DOHH2 (cell line): ENCODE results near the gene C1QL3.

Experiments
- H3F3A ChIP-seq: fragments of 200-600 bp; sonication (generic), shearing (Covaris generic); 2 replicates; pipeline ENCODE4 v1.6.0; 2016; ENCODE audit warnings: antibody characterized with exemption, mild to moderate bottlenecking; ENCODE audit not compliant: control insufficient read depth, insufficient read depth
- H3K27ac ChIP-seq: fragments of 200-600 bp; sonication (generic); 2 replicates; pipeline ENCODE4 v1.5.1; 2014; ENCODE audit warnings: low read depth, mild to moderate bottlenecking, low read length, moderate library complexity
- H3K27me3 ChIP-seq: fragments of 200-600 bp; sonication (generic); 2 replicates; pipeline ENCODE4 v1.6.1; 2014; ENCODE audit warnings: mild to moderate bottlenecking, low read length, mixed read lengths; ENCODE audit not compliant: control insufficient read depth
- H3K36me3 ChIP-seq: fragments of 200-600 bp; sonication (generic); 2 replicates; pipeline ENCODE4 v1.6.1; 2014; ENCODE audit warnings: mild to moderate bottlenecking, low read length, moderate library complexity, mixed read lengths; ENCODE audit not compliant: control insufficient read depth
- H3K4me1 ChIP-seq: fragments of 200-600 bp; sonication (generic); 2 replicates; pipeline ENCODE4 v1.6.1; 2014; ENCODE audit warnings: mild to moderate bottlenecking, low read length, mixed read lengths; ENCODE audit not compliant: control insufficient read depth
- H3K4me2 ChIP-seq: fragments of 200-600 bp; sonication (generic); 2 replicates; pipeline ENCODE4 v1.6.0; 2014; ENCODE audit warnings: mild to moderate bottlenecking, low read length, moderate library complexity
- H3K4me3 ChIP-seq: fragments of 200-600 bp; sonication (generic); 2 replicates; pipeline ENCODE4 v1.5.1; 2014; ENCODE audit warnings: mild to moderate bottlenecking, low read length, mixed read lengths
- H3K79me2 ChIP-seq: fragments of 200-600 bp; sonication (generic); 2 replicates; pipeline ENCODE4 v1.6.1; 2014; ENCODE audit warnings: mild to moderate bottlenecking, low read length, mixed read lengths; ENCODE audit not compliant: control insufficient read depth
- H3K9me2 ChIP-seq: fragments of 200-600 bp; sonication (generic); replicated peaks from 2 replicates; pipeline ENCODE4 v1.6.1; 2014; ENCODE audit warnings: mild to moderate bottlenecking, low read length, mixed read lengths; ENCODE audit not compliant: control insufficient read depth
- H3K9me3 ChIP-seq: fragments of 200-600 bp; sonication (generic); 2 replicates; pipeline ENCODE4 v1.6.1; 2014; ENCODE audit warnings: antibody characterized with exemption, low read length, mixed read lengths; ENCODE audit not compliant: control insufficient read depth, insufficient read depth
- H4K20me1 ChIP-seq: fragments of 200-600 bp; sonication (generic); 2 replicates; pipeline ENCODE4 v1.6.0; 2014; ENCODE audit warnings: low read depth, mild to moderate bottlenecking, antibody characterized with exemption, low read length, moderate library complexity; ENCODE audit not compliant: control insufficient read depth, insufficient read depth
- EZH2phosphoT487 ChIP-seq: fragments of 200-600 bp; sonication (generic); IDR thresholded peaks from 2 replicates; pipeline ENCODE4 v1.6.1; 2017; ENCODE audit warnings: borderline replicate concordance, mild to moderate bottlenecking, antibody characterized with exemption, low read length, moderate library complexity, mixed read lengths
- TF ChIP-seq, protein P1 (sequence below): fragments of 200-600 bp; sonication (generic); IDR thresholded peaks from one replicate; pipeline ENCODE4 v1.5.1; 2014; ENCODE audit warnings: antibody characterized with exemption, mild to moderate bottlenecking, low read depth, low read length; ENCODE audit not compliant: poor library complexity, severe bottlenecking

Gene C1QL3

DNA sequence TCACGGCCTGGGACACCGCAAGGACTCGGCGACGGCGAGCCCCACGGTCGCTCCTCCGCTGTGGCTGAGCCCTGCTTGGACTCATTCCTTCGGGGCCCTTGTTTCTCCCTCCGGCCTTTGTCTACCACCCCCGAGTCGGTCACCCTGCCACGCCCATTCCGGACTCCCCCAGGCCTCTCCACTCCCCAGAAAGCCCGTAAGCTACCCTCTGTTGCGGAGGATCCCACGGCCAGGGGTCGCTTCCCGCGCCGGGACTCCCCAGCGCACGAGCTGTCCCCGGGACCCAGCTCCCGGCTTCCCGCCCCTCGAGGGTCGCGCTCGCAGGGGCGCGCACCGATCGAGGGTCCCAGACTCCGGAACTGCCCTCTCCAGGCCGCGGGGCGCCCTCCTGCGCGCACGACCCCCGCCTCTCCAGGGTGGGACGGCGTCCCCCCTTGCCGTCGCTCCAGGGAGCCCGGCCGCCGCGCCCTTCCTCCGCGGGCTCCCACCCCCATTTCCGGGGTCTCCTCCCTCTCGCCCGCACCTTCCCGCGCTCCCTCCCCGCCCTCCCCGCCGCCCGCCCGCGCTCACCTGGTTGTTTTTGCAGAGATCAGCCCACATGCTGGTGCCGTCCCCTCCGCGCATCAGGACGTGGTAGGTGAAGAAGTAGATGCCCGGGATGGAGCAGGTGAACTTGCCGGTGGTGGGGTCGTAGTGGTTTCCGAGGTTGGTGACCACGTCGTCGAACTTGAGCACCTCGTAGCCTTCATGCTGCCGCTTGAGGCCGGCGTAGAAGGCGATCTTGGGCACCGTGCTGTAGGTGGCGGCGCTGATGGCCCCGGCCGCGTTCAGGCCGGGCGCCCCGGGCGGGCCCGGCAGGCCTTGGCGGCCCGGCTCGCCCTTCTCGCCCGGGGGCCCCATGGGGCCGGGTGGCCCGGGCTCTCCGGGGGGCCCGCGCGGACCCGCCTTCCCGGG is 1.5 kb downstream of the C1QL3 start:
- no peak overlapping the region for H3K4me3 ChIP-seq
- H3K27me3 ChIP-seq, result peaks cover 23% of the 10 kb centered on the region
- no peak for TF ChIP-seq EZH2phosphoT487
- TF ChIP-seq, protein P1, sequence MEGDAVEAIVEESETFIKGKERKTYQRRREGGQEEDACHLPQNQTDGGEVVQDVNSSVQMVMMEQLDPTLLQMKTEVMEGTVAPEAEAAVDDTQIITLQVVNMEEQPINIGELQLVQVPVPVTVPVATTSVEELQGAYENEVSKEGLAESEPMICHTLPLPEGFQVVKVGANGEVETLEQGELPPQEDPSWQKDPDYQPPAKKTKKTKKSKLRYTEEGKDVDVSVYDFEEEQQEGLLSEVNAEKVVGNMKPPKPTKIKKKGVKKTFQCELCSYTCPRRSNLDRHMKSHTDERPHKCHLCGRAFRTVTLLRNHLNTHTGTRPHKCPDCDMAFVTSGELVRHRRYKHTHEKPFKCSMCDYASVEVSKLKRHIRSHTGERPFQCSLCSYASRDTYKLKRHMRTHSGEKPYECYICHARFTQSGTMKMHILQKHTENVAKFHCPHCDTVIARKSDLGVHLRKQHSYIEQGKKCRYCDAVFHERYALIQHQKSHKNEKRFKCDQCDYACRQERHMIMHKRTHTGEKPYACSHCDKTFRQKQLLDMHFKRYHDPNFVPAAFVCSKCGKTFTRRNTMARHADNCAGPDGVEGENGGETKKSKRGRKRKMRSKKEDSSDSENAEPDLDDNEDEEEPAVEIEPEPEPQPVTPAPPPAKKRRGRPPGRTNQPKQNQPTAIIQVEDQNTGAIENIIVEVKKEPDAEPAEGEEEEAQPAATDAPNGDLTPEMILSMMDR, result no peak

DNA sequence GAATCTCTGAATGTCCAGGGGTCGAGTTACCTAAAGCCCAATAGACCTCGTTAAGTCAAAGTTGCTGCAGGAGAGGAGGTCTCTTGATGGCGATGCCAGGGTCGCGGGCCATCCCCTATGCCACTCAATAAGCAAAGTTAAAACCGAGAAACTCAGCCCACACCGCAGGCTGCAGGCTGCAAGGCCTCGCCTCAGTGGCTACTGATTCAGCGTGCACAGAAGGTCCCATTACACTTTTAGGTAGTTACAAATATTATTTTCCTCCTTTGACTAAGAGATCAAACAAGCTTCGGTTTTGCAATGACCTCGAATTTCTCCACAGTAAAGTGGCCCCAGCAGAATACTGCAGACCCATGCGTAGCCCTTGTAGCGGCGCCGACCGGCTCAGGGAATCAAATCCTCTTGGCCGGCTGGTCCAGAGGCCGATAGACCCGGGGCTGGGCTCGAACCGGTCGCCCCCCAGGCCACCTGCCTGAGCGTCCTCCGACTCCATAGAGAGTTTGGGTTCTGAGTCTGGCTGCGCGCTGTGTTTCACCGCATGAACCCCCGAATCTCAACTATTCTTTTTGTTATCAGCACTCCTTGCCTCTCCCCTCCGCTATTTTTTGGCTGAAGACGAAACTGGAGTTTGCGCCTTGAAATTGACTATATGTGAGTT is 2.3 kb downstream of the C1QL3 start:
- Histone ChIP-seq H3K4me1 (no peaks in the 10 kb centered on the region), H4K20me1 (no peaks in the 10 kb centered on the region), H3K4me3 (no peak overlapping the region), H3K9me2 (no peaks in the 10 kb centered on the region), H3K79me2 (no peaks in the 10 kb centered on the region), H3K27ac (no peak overlapping the region), H3K36me3 (no peaks in the 10 kb centered on the region), H3K27me3 (peaks cover 23% of the 10 kb centered on the region), H3K4me2 (no peak overlapping the region), H3K9me3 (no peaks in the 10 kb centered on the region), H3F3A (no peaks in the 10 kb centered on the region)
- TF ChIP-seq, protein P1, result no peak
- no peak for TF ChIP-seq EZH2phosphoT487

More for the DNA sequence above, 1.5 kb downstream of the C1QL3 start:
- no peaks in the 10 kb centered on the region for H3F3A ChIP-seq
- H3K9me3 ChIP-seq, result no peaks in the 10 kb centered on the region
- H3K4me1 ChIP-seq, result no peaks in the 10 kb centered on the region
- H3K79me2 ChIP-seq, result no peaks in the 10 kb centered on the region
- H4K20me1 ChIP-seq, result no peaks in the 10 kb centered on the region
- H3K4me2 ChIP-seq, result no peak overlapping the region; the same call in 1 of the 2 replicates
- no peaks in the 10 kb centered on the region for H3K36me3 ChIP-seq
- H3K9me2 ChIP-seq, result no peaks in the 10 kb centered on the region
- H3K27ac ChIP-seq, result no peak overlapping the region

DNA sequence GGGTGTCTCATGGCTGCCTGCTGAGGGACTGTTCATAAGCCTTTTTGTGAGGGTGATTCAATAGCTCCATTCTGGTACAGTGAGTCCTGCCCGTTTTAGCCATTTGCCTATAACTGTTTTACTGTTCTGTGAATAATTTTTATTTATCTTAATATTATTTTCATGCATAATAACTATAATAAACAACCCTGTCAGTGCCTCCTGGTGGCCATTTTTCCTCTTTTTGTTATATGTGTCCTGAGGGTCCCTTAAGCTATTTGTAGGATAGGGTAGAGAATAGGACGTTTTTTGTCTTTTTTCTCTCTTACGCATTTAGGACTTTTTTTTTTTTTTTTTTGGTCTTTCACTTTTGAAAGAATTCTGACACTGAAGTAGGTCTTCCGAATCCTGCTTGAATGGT is 2.9 kb downstream of the C1QL3 start:
- H3K4me2 ChIP-seq, result no peak overlapping the region
- H3K4me1 ChIP-seq, result no peaks in the 10 kb centered on the region
- no peaks in the 10 kb centered on the region for H3K36me3 ChIP-seq
- TF ChIP-seq, protein P1, result no peak
- no peak for TF ChIP-seq EZH2phosphoT487
- no peak overlapping the region for H3K4me3 ChIP-seq
- no peak overlapping the region for H3K27ac ChIP-seq
- no peaks in the 10 kb centered on the region for H3K79me2 ChIP-seq
- H3K9me3 ChIP-seq, result no peaks in the 10 kb centered on the region
- peaks cover 23% of the 10 kb centered on the region for H3K27me3 ChIP-seq
- H3K9me2 ChIP-seq, result no peaks in the 10 kb centered on the region
- no peaks in the 10 kb centered on the region for H3F3A ChIP-seq
- H4K20me1 ChIP-seq, result no peaks in the 10 kb centered on the region
